Stimulated activated naive CD4-positive, alpha-beta T cell treated with Interleukin-2 at 50 U/mL for 16 hours (primary cell): ENCODE results near the gene LKAAEAR1.

ENCODE experiments used
- DNase-seq: peaks from one replicate; lab custom pipeline; 2025; lab: John Stamatoyannopoulos, UW

The LKAAEAR1 gene

DNA sequence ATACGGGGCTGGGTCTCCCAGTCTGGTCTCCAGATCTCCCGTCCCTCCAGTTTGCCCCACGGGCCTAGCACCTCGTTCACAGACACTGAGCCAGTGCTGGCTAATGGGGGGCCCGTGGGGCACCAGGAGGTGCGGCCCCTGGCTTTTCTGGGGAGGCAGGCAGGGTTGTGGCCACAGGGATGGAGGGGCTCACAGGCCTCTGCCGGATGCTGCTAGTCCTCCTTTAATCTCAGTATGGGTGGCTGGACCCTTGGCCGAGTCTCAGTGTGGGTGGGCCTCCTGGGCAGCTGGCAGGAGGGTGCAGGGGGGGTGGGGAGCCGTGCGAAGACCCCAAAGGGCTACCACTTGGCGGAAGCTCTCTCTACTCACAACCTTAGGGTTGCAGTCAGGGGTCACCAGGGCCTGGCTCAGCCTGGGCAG, 33.2 kb downstream of the LKAAEAR1 start:
- DNase-seq: no peak

DNA sequence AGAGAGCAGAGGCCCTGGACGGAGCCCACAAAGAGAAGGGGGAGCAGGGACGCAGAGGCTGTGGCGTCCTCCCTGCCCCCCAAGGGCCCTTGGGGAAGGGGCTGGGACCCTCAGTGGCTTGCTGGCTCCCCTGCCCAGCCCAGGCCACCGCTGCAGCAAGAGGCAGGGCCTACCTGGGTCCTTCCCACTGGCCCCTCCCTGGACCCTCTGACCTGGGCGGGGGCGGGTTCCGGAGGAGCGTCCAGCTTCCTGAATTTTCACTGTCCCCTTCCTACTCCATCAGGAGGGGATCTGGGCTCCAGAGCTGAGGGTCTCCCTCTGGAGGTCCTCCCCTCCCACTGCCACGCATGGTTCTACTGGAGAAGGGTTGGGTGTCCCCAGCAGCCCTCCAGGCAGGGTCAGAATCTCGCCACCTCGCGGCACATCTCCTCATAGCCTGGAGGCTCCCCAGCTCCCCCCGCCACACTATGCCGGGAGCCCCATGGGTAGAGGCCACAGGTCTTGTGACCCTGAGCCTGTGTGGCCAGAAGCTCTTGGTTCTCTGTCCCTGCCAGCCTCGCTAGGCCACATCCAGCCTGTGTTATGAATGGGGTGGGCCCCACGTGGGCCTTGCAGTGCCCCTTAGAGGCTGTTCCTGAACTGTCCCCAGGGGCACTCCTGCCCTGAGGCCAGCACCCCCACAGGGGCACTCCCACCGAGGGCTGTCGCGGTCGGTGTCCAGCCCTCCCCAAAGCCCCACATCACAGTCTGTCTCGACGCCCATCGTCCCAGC, 33.8 kb downstream of the LKAAEAR1 start:
- DNase-seq: no peak

DNA sequence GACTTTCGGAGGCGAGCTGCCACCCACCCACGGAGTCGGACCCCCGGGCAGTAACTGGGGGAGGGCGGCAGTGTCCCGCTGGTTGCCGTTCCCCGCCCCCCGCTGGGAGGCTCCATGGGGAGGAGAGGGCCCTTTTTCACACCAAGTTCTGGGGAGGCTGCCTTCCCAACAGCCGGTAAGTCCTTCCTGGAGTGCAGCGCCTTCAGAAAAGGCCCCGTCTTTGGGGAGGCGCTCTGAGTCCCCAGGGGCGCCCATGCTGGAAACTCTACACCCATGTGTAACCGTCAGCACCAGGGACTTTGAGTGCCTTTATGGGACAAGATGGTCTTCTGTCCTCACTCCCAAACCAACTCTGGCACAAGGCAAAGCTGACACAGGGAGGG, 34.3 kb downstream of the LKAAEAR1 start:
- DNase-seq: no peak

DNA sequence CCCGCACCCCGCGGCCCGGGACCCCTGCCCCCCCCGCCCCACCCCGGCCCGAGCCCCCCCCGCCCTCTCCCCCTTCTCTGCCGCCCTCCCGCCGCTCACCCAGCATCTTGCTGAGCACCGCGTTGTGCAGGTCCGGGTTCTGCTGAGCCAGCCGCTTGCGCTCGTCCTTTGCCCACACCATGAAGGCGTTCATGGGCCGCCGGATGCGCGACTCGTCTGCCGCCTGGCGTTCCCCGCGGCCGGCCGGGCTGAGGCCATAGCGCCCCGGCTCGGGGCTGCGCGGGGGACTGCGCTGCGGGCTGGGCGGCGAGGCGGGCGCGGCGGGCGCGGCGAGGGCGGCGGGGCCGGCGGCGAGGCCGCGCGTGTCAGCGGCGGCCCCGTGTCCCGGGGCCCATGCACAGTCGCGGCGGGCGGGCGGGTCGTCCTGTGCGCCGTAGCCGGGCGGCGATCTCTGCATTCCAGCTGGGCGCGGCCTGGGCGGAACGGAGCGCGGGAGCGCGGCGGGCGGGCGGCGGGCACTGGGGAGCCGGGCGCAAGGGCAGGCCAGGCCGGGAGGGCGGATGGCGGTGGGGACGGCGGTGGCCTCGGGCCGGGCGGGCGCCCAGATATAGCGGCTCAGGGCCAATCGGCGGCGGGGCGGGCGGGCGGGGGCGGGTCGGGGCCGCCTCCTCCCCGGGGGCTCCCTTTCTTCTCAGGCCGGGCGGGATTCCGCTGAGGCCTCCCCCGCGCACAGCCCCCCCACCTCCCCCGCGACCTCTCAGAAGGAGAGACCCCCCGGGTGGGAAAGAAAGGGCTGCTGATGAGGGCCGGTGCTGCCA, 34.9 kb downstream of the LKAAEAR1 start, which contains the start of gene SOX18:
Gene SOX18, minus strand, starts transcription at position 580 of the 818 bp plus-strand sequence. Its CDS starts 123 bp downstream, at position 457.
- DNase-seq: peak; percentile 16

DNA sequence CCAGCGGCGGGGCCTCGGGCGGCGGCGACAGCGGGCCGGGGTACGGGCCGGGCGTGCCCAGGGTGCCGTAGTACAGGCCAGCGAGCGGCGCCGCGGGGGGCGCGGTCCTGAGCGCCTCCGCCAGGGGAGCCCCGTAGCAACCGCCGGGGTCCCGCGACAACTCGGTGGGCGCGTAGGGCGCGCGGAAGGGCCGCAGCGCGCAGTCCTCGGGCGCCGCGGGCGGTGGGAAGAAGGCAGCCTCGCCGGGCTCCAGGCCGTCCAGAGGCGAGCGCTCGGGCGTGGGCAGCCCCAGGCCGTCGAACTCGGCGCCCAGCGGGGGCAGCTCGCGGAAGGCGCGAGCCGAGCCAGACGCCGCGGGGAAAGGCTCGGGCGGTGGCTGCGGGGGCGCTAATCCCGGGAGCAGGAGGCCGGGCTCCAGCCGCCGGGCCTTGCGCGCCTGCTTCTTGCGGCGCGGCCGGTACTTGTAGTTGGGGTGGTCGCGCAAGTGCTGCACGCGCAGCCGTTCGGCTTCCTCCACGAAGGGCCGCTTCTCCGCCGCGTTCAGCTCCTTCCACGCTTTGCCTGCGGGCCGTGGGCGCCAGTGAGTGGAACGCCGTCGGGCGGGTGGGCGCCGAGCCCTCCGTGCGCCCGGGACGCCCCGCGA, 35.7 kb downstream of the LKAAEAR1 start:
- no peak for DNase-seq

DNA sequence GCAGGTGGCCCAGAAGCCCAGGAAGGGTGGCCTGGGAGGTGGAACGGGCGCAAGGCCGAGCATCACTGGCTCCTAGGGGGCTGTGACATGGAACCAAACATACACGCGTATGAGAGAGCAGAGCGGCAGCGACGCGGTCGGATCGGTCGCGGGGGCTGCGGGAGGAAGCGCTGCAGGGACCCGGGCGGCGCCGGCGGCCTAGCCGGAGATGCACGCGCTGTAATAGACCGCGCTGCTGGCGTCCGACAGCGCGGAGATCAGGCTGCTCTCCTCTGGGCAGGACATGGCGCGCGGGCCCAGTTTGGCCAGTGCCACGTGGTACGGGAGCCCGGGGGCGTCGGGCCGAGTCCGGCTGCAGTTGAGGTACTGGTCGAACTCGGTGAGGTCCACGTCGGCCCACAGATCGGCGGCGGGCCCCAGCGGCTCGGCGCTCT, 36.2 kb downstream of the LKAAEAR1 start:
- no peak for DNase-seq

DNA sequence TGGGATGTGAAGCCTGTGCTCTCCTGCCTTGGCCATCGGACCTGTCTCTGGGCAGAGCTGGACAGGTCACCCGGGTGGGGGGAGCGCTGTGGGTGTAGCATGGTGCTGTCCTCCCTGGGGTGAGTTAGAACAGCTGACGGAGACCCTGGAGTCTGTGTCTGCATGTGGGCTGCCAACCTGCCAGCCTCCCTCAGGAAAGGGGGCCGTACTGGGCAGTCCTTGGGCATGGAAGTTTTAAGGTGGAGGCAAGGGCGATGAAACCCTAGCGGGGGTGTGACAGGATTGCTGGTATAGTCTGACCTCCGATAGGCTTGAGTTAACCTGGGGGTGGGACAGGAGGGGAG, 37.2 kb downstream of the LKAAEAR1 start:
- DNase-seq: no peak

DNA sequence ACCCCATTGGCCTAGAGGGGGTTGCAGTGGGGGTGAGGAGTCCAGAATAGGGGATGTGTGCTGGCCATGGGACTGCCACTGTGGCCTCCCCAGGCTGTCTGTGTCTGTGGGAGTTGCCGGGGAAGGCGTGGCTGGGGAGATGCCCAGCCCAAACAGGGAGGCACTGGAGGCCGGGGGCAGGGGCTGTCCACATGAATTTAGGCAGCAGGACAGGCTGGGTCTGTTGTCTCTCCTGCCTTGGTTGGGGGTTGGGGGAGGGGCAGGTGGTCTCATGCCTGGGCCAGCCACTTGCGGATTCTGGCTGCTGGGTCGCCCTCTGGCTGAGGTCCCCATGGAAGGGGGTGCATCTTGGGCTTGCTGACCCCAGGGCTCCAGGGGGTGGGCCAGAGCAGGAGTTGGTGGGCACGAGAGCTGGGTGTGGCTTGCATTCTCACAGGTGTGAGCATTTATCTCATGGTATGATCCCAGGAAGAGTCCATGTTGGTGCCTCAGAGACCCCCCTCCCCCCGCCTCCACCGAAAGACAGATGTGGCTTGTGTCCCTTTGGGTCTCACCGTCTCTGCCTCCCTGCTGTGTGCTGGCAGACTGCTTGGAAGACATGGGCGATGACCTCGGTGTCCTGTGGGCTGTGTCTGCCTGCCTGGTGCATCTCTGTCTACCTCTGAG, 38.7 kb downstream of the LKAAEAR1 start:
- no peak for DNase-seq

DNA sequence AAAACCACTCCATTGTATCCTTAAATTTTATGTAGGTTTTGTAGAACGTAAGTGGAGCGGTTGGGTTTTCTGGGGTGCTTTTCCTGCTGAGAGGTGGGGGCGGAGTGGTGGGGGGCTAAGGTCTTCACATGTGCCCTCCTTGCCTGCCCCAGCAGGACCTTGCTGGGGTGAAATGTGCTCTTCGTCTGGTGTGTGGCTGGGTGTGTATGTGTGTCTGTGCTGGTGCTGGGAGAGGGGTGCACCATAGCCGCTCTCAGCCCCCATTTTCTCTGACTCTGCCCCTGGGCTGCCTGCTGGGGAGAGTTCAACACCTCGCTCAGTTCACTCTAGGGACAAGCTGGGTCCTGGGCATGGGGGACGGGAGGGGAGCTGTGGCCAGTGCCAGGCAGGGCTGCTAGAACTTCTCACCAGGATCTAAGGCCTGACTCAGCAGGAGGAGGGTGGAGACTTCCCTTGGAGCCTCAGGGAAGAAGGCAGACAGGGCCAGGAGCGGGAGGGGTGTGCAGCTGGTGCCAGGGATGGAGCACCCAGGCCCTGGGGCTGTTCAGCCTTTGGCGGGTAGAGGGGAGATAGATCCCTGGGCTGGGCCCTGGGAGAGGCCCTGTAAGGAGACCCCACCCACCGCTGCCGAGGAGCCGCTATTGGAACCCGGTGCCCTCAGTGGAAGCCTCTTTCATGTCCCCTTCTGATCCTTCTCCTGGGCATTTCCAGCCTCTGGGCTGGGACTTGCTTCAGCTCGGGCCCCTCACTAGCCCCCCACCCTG, 39.5 kb downstream of the LKAAEAR1 start:
- DNase-seq: no peak

DNA sequence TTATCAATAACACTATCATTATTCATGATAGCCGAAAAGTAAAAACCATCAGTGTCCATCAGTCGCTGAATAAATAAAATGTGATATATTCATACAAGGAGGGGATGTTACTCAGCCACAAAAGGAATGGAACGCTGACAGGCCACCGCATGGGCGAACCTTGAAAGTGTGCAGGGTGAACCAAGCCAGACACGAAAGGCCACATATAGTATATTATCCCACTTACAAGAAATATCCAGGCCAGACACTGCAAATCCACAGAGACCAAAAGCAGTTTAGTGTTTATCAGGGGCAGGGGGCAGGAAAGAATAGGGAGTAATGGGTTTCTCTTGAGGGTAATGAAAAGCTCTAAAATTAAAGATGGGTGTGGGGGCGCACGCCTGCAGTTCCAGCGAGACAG, 40.4 kb downstream of the LKAAEAR1 start:
- DNase-seq: no peak

DNA sequence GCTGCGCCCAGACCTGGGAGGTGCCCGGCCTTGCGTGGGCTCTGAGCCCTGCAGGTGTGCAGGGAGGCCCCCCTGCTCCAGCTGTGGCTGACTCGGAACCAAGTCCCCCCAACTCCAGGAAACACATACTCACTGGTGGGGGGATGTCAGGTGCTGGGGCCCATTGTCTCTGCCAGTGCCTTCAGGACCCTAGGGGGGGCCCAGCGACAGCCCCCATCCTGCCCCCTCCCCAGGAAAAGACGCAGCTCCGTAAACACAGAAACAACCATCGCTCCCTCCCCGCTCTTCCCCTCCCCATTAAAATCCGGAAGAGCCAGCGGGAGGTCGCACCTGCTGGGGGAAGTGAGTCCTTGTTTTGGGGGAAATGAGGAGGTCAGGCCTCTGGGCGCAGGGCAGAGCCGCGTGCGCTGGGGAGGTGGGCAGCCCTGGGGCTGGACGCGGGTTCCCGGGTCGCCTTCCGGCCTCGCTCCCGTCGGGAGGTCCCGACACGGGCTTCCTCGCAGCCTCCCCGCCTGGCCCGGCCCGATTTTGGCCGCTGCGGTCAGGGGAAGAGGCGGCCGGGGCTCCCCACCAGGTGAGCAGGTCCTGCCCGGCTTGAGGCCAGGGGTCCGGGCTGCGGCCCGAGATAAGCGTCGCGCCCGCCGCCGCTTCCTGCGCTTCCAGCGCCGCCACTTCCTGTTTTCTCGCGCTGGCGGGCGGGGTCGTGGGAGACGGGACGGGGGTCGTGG, 42.0 kb downstream of the LKAAEAR1 start:
- no peak for DNase-seq

DNA sequence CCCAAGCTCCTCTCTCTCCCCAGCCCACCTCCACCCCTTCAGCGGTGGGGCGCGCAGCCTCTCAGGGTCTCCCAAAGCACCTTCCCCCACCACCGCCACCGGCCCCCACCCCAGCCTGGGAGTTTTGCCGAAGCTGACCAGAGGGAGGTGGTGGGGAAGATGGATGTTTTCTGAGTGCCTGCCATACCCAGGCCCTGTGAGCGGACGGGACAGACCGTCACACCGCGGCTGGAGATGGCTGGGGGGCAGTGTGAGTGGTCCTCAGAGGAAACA, 42.5 kb downstream of the LKAAEAR1 start:
- DNase-seq: no peak

DNA sequence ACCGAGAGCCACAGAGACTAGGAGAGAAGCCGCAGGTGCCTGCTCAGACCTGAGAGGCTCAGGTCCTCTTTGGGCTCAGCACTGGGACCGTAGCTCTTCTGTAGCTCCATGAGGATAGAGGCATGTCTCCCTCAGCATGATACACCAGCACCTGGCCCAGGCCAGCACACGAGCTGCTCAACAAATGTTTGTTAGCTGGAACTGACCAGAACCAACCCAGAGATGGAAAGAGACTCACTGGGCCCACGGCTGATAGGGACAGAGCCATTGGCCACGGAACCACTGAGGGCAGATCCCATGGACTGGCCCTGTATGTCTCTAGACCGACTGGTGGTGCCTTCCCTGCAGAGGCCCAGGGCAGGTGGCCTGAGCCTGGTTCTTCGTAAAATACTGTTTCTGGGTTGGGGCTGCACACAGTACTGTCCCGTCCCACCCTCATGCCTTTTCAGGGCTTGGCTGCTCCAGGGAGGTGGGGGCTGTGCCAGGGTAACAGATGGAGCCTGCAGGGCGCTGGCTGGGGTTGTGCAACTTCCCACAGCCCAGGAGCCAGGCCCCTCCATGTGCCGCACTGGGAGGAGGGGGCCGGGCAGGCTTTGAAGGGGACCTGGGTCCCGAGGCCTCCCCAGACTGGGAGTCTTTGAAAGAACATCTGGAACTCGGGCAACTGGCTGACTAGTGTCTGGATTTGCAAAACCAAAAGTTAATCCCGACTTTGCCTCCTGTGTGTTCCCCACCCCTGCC, 43.0 kb downstream of the LKAAEAR1 start:
- no peak for DNase-seq

DNA sequence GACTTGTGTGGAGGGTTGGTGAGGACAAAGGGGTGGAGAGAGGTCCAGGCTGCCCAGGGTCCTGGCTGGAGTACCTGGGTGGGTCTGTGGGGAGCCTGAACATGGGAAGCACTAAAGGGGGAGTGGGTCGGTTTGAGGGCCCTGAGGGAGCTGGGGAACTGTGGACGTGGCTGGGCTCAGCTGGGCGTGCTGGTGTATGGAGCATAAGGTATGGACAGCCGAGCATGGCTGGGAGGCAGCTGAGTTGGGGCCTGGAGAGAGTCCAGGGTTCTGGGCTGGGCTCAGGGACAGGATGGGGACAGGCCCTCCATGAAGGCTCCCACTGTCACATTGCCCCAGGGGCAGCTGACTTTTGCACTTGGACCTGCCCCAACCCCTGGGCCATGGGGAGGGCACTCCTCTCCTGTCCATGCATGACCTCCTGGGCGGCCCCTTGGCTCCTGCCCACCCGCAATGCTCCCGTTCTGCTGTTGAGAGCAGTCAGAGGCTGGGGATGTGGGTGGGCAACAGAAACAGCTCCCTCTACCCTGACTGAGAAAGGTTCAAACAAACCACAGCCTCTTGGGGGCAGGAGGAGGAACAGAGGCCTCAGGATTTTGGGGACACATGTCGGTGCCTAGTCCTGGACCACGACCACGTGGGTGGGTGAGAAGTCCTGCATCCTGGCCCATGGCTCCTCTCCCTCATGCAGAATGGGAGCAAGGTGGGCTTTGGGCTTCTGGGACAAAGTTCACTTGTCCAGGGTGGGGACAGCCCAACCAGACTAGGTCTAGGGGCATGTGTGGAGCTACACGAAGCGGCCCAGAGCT, 43.8 kb downstream of the LKAAEAR1 start:
- DNase-seq: no peak

DNA sequence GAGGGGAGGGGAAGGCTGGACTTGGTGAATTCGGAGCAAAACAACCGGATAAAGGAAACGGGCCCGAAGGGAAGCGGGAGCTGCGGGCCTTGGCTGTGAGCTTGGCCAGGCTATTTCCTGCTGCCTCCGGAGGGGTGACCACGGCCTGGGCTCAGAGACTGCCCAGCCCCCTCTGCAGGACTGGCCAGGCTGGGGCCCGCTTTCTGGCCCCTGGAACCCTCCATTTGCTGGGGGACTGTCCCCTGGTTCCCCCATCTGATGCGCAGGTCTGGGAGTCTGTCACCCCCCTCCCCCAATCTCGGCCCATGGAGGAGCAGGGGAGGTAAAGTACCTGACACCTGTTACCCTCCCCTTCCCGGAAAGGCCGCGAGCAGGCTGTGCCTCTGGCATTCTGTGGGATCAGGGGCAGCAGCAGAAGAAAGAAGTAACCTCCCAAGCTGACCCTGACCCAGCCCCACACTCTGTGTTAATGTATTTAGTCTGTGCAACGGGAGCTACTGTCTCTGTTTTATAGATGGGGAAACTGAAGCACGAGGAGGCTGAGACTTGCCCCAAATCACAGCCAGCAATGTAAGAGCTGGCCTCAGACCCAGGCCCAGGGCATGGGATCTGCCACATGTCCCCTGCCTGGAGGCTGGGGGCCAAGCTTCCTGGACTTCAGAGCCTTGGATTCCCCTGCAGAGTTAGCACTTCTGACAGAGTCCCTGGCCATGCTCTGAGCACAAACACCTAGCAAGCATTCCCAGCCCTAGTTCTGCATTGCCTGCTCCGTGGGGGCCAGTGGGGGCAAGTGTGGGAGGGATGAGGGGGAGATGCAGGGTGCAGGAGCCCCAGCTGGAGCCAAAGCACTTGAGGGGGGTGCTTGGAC, 44.7 kb downstream of the LKAAEAR1 start:
- DNase-seq: no peak

DNA sequence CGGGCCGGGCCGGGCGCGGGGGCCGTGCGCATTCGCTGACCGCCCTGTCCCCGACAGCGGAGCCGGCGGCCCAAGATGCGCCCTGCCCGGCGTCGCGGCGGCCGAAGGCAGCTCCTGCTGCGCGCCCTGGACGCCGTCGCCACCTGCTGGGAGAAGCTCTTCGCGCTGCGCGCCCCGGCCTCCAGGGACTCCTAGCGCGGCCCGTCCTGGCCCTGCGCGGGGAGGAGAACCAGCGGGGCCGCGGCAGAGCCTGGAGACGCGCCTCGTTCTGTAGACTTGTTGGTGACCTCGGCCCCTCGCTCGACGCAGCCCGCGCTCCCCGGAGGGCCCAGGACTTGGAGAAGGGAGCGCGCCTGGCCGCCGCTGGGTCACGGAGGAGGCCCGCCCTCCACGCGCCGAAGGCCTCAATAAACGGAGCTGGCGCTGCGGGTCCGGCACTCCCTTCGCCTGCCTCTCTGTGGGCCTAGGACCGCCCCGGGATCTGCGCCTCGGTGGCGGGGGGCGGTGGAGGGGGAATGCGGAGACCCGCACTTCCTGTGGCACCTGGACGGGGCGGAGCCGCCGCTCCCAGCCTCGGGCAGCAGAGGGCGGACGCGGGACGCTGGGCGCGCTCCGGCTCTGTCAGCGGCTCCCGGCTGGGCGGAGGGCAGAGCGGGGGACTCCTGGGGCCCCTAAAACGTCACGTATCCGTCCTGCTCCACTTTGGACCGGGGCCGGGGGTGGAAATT, 45.5 kb downstream of the LKAAEAR1 start:
- peak; percentile 69 for DNase-seq

DNA sequence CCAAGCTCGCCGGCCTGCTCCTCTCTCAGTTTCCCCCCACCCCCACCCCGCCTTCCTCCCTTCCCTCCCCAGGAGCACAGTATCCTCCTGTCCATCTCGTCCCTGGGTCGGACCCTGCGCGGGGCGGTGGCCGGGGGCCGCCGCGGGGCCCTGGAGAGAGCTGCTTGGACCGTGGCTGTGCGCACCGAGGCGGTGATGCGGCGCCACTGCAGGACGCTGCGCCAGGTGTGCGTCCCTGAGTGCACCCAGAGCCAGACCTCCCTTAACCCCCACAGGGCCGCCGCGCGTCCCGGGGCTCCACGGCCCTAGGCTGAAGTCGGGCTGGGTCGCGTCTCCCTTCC, 46.0 kb downstream of the LKAAEAR1 start:
- DNase-seq: no peak
